Panc1 (cell line): ENCODE measurements around the gene B4GALT5.

Experiments
- POLR2AphosphoS5 ChIP-seq: IDR thresholded peaks from 2 replicates; pipeline ENCODE4 v1.6.1; 2012; ENCODE audit warnings: mild to moderate bottlenecking, low read depth, low read length, moderate library complexity
- TF ChIP-seq, protein P1 (sequence below): fragments of 450-650 bp; IDR thresholded peaks from 2 replicates; pipeline ENCODE4 v1.5.1; 2017; ENCODE audit warnings: mild to moderate bottlenecking

DNA sequence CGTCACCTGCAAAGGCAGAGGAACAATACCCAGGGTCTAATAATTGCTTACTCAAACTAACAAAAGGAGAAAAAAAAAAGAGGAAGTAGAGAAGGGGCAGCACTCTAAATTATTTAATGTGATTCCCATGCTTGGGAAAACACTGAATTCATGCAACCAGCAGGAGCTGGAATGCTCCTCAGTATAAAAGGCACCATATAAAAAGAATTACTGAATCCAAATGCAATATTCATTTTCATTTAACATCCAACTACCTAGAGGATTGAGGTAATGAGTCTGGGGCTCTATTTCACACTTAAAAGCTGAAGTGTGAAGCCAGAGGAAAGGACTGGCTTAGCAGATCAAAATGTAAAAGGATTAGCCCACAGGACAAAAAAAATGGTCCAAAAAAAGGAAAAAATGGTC is 8.7 kb downstream of the B4GALT5 start:
- TF ChIP-seq, protein P1, sequence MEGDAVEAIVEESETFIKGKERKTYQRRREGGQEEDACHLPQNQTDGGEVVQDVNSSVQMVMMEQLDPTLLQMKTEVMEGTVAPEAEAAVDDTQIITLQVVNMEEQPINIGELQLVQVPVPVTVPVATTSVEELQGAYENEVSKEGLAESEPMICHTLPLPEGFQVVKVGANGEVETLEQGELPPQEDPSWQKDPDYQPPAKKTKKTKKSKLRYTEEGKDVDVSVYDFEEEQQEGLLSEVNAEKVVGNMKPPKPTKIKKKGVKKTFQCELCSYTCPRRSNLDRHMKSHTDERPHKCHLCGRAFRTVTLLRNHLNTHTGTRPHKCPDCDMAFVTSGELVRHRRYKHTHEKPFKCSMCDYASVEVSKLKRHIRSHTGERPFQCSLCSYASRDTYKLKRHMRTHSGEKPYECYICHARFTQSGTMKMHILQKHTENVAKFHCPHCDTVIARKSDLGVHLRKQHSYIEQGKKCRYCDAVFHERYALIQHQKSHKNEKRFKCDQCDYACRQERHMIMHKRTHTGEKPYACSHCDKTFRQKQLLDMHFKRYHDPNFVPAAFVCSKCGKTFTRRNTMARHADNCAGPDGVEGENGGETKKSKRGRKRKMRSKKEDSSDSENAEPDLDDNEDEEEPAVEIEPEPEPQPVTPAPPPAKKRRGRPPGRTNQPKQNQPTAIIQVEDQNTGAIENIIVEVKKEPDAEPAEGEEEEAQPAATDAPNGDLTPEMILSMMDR, result no peak
- TF ChIP-seq POLR2AphosphoS5, result no peak
